Liver (tissue), 3 donors: Measurements from ENCODE around the gene ST6GALNAC2.

Experiments used
- CTCF ChIP-seq: fragments of 150-350 bp; IDR thresholded peaks from 2 replicates; pipeline ENCODE4 v1.5.1; 2017; ENCODE audit warnings: improper control_type of control experiment, low read depth, low read length; ENCODE audit not compliant: missing input control
- EGR1 ChIP-seq, 2 donors: IDR thresholded peaks; 2 replicates each; pipeline ENCODE4 v1.6.1; 2016 to 2018; ENCODE audit warnings: antibody characterized with exemption in 2 of 2, low read depth in 2 of 2
- JUND ChIP-seq, 2 donors: IDR thresholded peaks; 2 replicates each; pipeline ENCODE4 v1.6.1; 2016; ENCODE audit warnings: antibody characterized with exemption in 2 of 2
- MAX ChIP-seq: IDR thresholded peaks from 2 replicates; pipeline ENCODE4 v1.6.1; 2016; ENCODE audit warnings: antibody characterized with exemption
- NR2F2 ChIP-seq: IDR thresholded peaks from 2 replicates; pipeline ENCODE4 v1.6.1; 2016; ENCODE audit warnings: antibody characterized with exemption
- RAD21 ChIP-seq, 2 donors: IDR thresholded peaks; 2 replicates each; pipeline ENCODE4 v1.6.1; 2016; ENCODE audit warnings: antibody characterized with exemption in 2 of 2, mild to moderate bottlenecking in 2 of 2
- RXRA ChIP-seq, 2 donors: IDR thresholded peaks; 2 replicates each; pipeline ENCODE4 v1.6.1; 2017 to 2018; ENCODE audit warnings: antibody characterized with exemption in 2 of 2, mild to moderate bottlenecking in 1 of 2
- SP1 ChIP-seq: IDR thresholded peaks from 2 replicates; pipeline ENCODE4 v1.6.1; 2018; ENCODE audit warnings: antibody characterized with exemption, mild to moderate bottlenecking
- TAF1 ChIP-seq: conservative IDR thresholded peaks from 2 replicates; pipeline ENCODE4 v1.6.1; 2016; ENCODE audit warnings: antibody characterized with exemption, mild to moderate bottlenecking
- donor health status: healthy.
- donor health status: healthy.

GRCh38 chr17:76524598-76525512 is 60.8 kb downstream of the ST6GALNAC2 start:
- TF ChIP-seq MAX (no peak), CTCF (no peak), JUND (IDR thresholded peaks at IDR 0.05) (no peak), RXRA (IDR thresholded peaks at IDR 0.05) (peak; percentile 23 to 33), NR2F2 (peak; percentile 88), EGR1 (IDR thresholded peaks at IDR 0.05; ENCODE audit: low read depth in 2 of 2) (no peak), RAD21 (IDR thresholded peaks at IDR 0.05) (no peak), TAF1 (no peak), SP1 (peak; percentile 7)
